Measurements from ENCODE around the gene GTF3C5. TPM values are rescaled to one million over a fixed set of nuclear protein-coding genes. Genes with fewer than 3 reads are reported as not detected.

GTF3C5 gene
- total RNA-seq, 1 experiment from 2014 or later: 104 TPM

GRCh38 chr9:133031496-133031911 lies 707 bp downstream of the GTF3C5 start:
- CTCF ChIA-PET: interaction anchor here (1.0 to 5.8 kb wide), 11 partner anchors 9 to 157 kb away, joined by 3 to 63 read pairs (median 9); partner anchors contain the start of genes GFI1B and TSC1
- ATAC-seq: no peak
- H3K4me3 Mint-ChIP-seq: peak overlapping the region; percentile 99
- H3K4me1 Mint-ChIP-seq: peaks cover 17% of the 10 kb centered on the region
- no peaks in the 10 kb centered on the region for H3K9me3 Mint-ChIP-seq
- H3K27me3 Mint-ChIP-seq (ENCODE audit: low read depth): 0 out of 2 replicates have a peak, but pooled peaks cover 3% of the 10 kb centered on the region
- no peak for DNase-seq (ENCODE audit: low spot score)
- TF ChIP-seq, protein P1, sequence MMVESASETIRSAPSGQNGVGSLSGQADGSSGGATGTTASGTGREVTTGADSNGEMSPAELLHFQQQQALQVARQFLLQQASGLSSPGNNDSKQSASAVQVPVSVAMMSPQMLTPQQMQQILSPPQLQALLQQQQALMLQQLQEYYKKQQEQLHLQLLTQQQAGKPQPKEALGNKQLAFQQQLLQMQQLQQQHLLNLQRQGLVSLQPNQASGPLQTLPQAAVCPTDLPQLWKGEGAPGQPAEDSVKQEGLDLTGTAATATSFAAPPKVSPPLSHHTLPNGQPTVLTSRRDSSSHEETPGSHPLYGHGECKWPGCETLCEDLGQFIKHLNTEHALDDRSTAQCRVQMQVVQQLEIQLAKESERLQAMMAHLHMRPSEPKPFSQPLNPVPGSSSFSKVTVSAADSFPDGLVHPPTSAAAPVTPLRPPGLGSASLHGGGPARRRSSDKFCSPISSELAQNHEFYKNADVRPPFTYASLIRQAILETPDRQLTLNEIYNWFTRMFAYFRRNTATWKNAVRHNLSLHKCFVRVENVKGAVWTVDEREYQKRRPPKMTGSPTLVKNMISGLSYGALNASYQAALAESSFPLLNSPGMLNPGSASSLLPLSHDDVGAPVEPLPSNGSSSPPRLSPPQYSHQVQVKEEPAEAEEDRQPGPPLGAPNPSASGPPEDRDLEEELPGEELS (CRISPR knock-in tag; IDR thresholded peaks at IDR 0.05): no peak
- TF ChIP-seq, protein P2, sequence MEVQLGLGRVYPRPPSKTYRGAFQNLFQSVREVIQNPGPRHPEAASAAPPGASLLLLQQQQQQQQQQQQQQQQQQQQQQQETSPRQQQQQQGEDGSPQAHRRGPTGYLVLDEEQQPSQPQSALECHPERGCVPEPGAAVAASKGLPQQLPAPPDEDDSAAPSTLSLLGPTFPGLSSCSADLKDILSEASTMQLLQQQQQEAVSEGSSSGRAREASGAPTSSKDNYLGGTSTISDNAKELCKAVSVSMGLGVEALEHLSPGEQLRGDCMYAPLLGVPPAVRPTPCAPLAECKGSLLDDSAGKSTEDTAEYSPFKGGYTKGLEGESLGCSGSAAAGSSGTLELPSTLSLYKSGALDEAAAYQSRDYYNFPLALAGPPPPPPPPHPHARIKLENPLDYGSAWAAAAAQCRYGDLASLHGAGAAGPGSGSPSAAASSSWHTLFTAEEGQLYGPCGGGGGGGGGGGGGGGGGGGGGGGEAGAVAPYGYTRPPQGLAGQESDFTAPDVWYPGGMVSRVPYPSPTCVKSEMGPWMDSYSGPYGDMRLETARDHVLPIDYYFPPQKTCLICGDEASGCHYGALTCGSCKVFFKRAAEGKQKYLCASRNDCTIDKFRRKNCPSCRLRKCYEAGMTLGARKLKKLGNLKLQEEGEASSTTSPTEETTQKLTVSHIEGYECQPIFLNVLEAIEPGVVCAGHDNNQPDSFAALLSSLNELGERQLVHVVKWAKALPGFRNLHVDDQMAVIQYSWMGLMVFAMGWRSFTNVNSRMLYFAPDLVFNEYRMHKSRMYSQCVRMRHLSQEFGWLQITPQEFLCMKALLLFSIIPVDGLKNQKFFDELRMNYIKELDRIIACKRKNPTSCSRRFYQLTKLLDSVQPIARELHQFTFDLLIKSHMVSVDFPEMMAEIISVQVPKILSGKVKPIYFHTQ (CRISPR knock-in tag; IDR thresholded peaks at IDR 0.05): no peak
- TF ChIP-seq IRF2 (CRISPR knock-in tag; IDR thresholded peaks at IDR 0.05; ENCODE audit: borderline replicate concordance, low read depth): no peak
- no peak for TF ChIP-seq ATF3 (CRISPR knock-in tag; conservative IDR thresholded peaks at IDR 0.05)
- TF ChIP-seq RORB (CRISPR knock-in tag; IDR thresholded peaks at IDR 0.05): no peak
- TF ChIP-seq PREB (CRISPR knock-in tag; IDR thresholded peaks at IDR 0.05; ENCODE audit: borderline replicate concordance): no peak
- TF ChIP-seq NFATC4 (CRISPR knock-in tag; IDR thresholded peaks at IDR 0.05): no peak
- TF ChIP-seq, protein P3, sequence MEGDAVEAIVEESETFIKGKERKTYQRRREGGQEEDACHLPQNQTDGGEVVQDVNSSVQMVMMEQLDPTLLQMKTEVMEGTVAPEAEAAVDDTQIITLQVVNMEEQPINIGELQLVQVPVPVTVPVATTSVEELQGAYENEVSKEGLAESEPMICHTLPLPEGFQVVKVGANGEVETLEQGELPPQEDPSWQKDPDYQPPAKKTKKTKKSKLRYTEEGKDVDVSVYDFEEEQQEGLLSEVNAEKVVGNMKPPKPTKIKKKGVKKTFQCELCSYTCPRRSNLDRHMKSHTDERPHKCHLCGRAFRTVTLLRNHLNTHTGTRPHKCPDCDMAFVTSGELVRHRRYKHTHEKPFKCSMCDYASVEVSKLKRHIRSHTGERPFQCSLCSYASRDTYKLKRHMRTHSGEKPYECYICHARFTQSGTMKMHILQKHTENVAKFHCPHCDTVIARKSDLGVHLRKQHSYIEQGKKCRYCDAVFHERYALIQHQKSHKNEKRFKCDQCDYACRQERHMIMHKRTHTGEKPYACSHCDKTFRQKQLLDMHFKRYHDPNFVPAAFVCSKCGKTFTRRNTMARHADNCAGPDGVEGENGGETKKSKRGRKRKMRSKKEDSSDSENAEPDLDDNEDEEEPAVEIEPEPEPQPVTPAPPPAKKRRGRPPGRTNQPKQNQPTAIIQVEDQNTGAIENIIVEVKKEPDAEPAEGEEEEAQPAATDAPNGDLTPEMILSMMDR (IDR thresholded peaks at IDR 0.05): no peak
- no peak for TF ChIP-seq TEAD1 (CRISPR knock-in tag; IDR thresholded peaks at IDR 0.05)
- no peak for TF ChIP-seq ETV6 (CRISPR knock-in tag; IDR thresholded peaks at IDR 0.05)
- TF ChIP-seq, protein P4, sequence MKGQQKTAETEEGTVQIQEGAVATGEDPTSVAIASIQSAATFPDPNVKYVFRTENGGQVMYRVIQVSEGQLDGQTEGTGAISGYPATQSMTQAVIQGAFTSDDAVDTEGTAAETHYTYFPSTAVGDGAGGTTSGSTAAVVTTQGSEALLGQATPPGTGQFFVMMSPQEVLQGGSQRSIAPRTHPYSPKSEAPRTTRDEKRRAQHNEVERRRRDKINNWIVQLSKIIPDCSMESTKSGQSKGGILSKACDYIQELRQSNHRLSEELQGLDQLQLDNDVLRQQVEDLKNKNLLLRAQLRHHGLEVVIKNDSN (CRISPR knock-in tag; IDR thresholded peaks at IDR 0.05): no peak
- TF ChIP-seq, protein P5, sequence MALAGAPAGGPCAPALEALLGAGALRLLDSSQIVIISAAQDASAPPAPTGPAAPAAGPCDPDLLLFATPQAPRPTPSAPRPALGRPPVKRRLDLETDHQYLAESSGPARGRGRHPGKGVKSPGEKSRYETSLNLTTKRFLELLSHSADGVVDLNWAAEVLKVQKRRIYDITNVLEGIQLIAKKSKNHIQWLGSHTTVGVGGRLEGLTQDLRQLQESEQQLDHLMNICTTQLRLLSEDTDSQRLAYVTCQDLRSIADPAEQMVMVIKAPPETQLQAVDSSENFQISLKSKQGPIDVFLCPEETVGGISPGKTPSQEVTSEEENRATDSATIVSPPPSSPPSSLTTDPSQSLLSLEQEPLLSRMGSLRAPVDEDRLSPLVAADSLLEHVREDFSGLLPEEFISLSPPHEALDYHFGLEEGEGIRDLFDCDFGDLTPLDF (CRISPR knock-in tag; IDR thresholded peaks at IDR 0.05): no peak
- TF ChIP-seq, protein P6, sequence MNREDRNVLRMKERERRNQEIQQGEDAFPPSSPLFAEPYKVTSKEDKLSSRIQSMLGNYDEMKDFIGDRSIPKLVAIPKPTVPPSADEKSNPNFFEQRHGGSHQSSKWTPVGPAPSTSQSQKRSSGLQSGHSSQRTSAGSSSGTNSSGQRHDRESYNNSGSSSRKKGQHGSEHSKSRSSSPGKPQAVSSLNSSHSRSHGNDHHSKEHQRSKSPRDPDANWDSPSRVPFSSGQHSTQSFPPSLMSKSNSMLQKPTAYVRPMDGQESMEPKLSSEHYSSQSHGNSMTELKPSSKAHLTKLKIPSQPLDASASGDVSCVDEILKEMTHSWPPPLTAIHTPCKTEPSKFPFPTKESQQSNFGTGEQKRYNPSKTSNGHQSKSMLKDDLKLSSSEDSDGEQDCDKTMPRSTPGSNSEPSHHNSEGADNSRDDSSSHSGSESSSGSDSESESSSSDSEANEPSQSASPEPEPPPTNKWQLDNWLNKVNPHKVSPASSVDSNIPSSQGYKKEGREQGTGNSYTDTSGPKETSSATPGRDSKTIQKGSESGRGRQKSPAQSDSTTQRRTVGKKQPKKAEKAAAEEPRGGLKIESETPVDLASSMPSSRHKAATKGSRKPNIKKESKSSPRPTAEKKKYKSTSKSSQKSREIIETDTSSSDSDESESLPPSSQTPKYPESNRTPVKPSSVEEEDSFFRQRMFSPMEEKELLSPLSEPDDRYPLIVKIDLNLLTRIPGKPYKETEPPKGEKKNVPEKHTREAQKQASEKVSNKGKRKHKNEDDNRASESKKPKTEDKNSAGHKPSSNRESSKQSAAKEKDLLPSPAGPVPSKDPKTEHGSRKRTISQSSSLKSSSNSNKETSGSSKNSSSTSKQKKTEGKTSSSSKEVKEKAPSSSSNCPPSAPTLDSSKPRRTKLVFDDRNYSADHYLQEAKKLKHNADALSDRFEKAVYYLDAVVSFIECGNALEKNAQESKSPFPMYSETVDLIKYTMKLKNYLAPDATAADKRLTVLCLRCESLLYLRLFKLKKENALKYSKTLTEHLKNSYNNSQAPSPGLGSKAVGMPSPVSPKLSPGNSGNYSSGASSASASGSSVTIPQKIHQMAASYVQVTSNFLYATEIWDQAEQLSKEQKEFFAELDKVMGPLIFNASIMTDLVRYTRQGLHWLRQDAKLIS (CRISPR knock-in tag; IDR thresholded peaks at IDR 0.05; ENCODE audit: borderline replicate concordance): no peak
- TF ChIP-seq ZNF232 (CRISPR knock-in tag; IDR thresholded peaks at IDR 0.05): no peak
- no peak for TF ChIP-seq ESRRA (CRISPR knock-in tag; IDR thresholded peaks at IDR 0.05; ENCODE audit: borderline replicate concordance)
- peak overlapping the region; percentile 69 for H3K27ac Mint-ChIP-seq
- POLR2A ChIA-PET: interaction anchor here (1.4 to 1.6 kb wide), 4 partner anchors 9 to 113 kb away, joined by 3 to 5 read pairs (median 4); no protein-coding TSS in a partner anchor
- H3K36me3 Mint-ChIP-seq: peaks cover 8% of the 10 kb centered on the region

Measured in WTC11 (cell line).